SK-N-SH (cell line): ENCODE data around the gene LHX5. TPM values are rescaled to one million over a fixed set of nuclear protein-coding genes. Genes with fewer than 3 reads are reported as not detected.

Experiments used
- CTCF ChIA-PET: fragments of 300-600, 350-600 bp; formaldehyde crosslinking; extraction: SDS; loops from one replicate; lab custom pipeline; 2021; lab: Yijun Ruan, JAX
- POLR2A ChIA-PET: fragments of 350-600 bp; sonication (Branson Sonifier 250); formaldehyde crosslinking; extraction: SDS; loops from one replicate; lab custom pipeline; 2020; ENCODE audit warnings: antibody characterized with exemption, inconsistent platforms; lab: Yijun Ruan, JAX
- DNase-seq: peaks from one replicate; pipeline ENCODE4 v3.0.0; 2012
- H2AFZ ChIP-seq: fragments of 200-600 bp; sonication (generic); 2 replicates; pipeline ENCODE4 v1.8.1; 2016; ENCODE audit warnings: antibody characterized with exemption, mild to moderate bottlenecking, low read depth
- H3F3A ChIP-seq: fragments of 200-600 bp; sonication (generic); replicated peaks from 2 replicates; pipeline ENCODE3; 2016; ENCODE audit warnings: antibody characterized with exemption, mild to moderate bottlenecking; ENCODE audit not compliant: insufficient read depth
- H3K27ac ChIP-seq, 2 experiments: fragments of 200-500 bp in 1 of 2; fragments of 200-600 bp in 1 of 2; sonication (Bioruptor generic) in 1 of 2; sonication (generic), shearing (Covaris generic) in 1 of 2; 2 replicates each; pipeline versions ENCODE4 v1.5.1 to v1.6.1; 2014 to 2016; ENCODE audit warnings: low read depth in 2 of 2, inconsistent platforms in 1 of 2, low read length in 1 of 2, mild to moderate bottlenecking in 1 of 2, mixed read lengths in 1 of 2
- H3K27me3 ChIP-seq: fragments of 200-600 bp; sonication (generic), shearing (Covaris generic); 2 replicates; pipeline ENCODE4 v1.6.1; 2016; ENCODE audit warnings: mixed run types; ENCODE audit not compliant: insufficient read depth
- H3K36me3 ChIP-seq, 2 experiments: fragments of 200-500 bp in 1 of 2; fragments of 200-600 bp in 1 of 2; sonication (Bioruptor generic) in 1 of 2; sonication (generic) in 1 of 2; replicated peaks in 1 of 2; 2 replicates each; pipeline versions ENCODE3 to v1.5.1; 2014 to 2016; ENCODE audit warnings: low read length in 1 of 2, mild to moderate bottlenecking in 1 of 2; ENCODE audit not compliant: insufficient read depth in 2 of 2, control insufficient read depth in 1 of 2
- H3K4me1 ChIP-seq, 2 experiments: fragments of 200-500 bp in 1 of 2; fragments of 200-600 bp in 1 of 2; sonication (Bioruptor generic) in 1 of 2; sonication (generic), shearing (Covaris generic) in 1 of 2; 2 replicates each; pipeline versions ENCODE4 v1.5.1 to v1.6.1; 2014 to 2016; ENCODE audit warnings: low read depth in 1 of 2, low read length in 1 of 2, mixed run types in 1 of 2; ENCODE audit not compliant: insufficient read depth in 2 of 2, control insufficient read depth in 1 of 2
- H3K4me2 ChIP-seq: fragments of 200-600 bp; sonication (generic), shearing (Covaris generic); 2 replicates; pipeline ENCODE4 v1.6.1; 2017; ENCODE audit warnings: mixed run types
- H3K4me3 ChIP-seq, 2 experiments: fragments of 200-500 bp in 1 of 2; fragments of 200-600 bp in 1 of 2; sonication (Bioruptor generic) in 1 of 2; sonication (generic), shearing (Covaris generic) in 1 of 2; 2 replicates each; pipeline versions ENCODE4 v1.5.1 to v1.8.1; 2014 to 2016; ENCODE audit warnings: low read depth in 2 of 2, inconsistent platforms in 1 of 2, low read length in 1 of 2, mild to moderate bottlenecking in 1 of 2, mixed read lengths in 1 of 2, moderate library complexity in 1 of 2
- H3K79me2 ChIP-seq: fragments of 200-600 bp; sonication (generic); 2 replicates; pipeline ENCODE4 v1.8.1; 2017; ENCODE audit warnings: mild to moderate bottlenecking; ENCODE audit not compliant: insufficient read depth
- H3K9ac ChIP-seq: fragments of 200-600 bp; sonication (generic); 2 replicates; pipeline ENCODE4 v1.6.1; 2017; ENCODE audit warnings: mixed run types
- H3K9me2 ChIP-seq: fragments of 200-600 bp; sonication (generic); 2 replicates; pipeline ENCODE4 v1.6.1; 2017; ENCODE audit warnings: mixed run types
- H3K9me3 ChIP-seq: fragments of 200-600 bp; sonication (generic); 2 replicates; pipeline ENCODE4 v1.6.1; 2017; ENCODE audit warnings: mixed run types, mild to moderate bottlenecking, moderate library complexity
- H4K20me1 ChIP-seq: fragments of 200-600 bp; sonication (generic); 2 replicates; pipeline ENCODE4 v1.6.1; 2017; ENCODE audit warnings: mild to moderate bottlenecking, mixed run types; ENCODE audit not compliant: insufficient read depth
- CTCF ChIP-seq: fragments of 200-600 bp; sonication (generic); IDR thresholded peaks from 2 replicates; pipeline ENCODE4 v1.6.1; 2017; ENCODE audit warnings: antibody characterized with exemption, mild to moderate bottlenecking, moderate library complexity
- EP300 ChIP-seq, 2 experiments: IDR thresholded peaks; 2 replicates each; pipeline versions ENCODE4 v1.4.0 to v1.6.1; 2012; ENCODE audit warnings: borderline replicate concordance in 1 of 2, low read depth in 1 of 2, low read length in 1 of 2
- GABPA ChIP-seq: IDR thresholded peaks from 2 replicates; pipeline ENCODE4 v1.4.0; 2012; ENCODE audit warnings: low read depth, mild to moderate bottlenecking
- GATA2 ChIP-seq: sonication (generic); formaldehyde crosslinking; IDR thresholded peaks from 2 replicates; pipeline ENCODE4 v1.5.0; 2020; ENCODE audit warnings: mild to moderate bottlenecking, missing genetic modification reagents
- MEF2A ChIP-seq: IDR thresholded peaks from 2 replicates; pipeline ENCODE4 v1.4.0; 2012; ENCODE audit warnings: low read depth, borderline replicate concordance
- MXI1 ChIP-seq: IDR thresholded peaks from 2 replicates; pipeline ENCODE4 v1.6.1; 2012; ENCODE audit warnings: mild to moderate bottlenecking, low read depth, low read length, improper control_type of control experiment
- POLR2AphosphoS5 ChIP-seq: IDR thresholded peaks from 2 replicates; pipeline ENCODE4 v1.6.1; 2012; ENCODE audit warnings: low read depth, low read length
- RCOR1 ChIP-seq: fragments of 150-350 bp; IDR thresholded peaks from 2 replicates; pipeline ENCODE4 v1.6.1; 2017; ENCODE audit warnings: antibody characterized with exemption, low read length
- RXRA ChIP-seq: IDR thresholded peaks from 2 replicates; pipeline ENCODE4 v1.4.0; 2012; ENCODE audit warnings: low read depth, mild to moderate bottlenecking, borderline replicate concordance
- TCF12 ChIP-seq: IDR thresholded peaks from 2 replicates; pipeline ENCODE4 v1.4.0; 2012
- TEAD4 ChIP-seq: IDR thresholded peaks from 2 replicates; pipeline ENCODE4 v1.4.0; 2012; ENCODE audit warnings: mild to moderate bottlenecking, borderline replicate concordance; ENCODE audit not compliant: insufficient read depth
- USF1 ChIP-seq: IDR thresholded peaks from 2 replicates; pipeline ENCODE4 v1.4.0; 2012; ENCODE audit warnings: low read depth, borderline replicate concordance
- USF2 ChIP-seq: fragments of 150-350 bp; IDR thresholded peaks from 2 replicates; pipeline ENCODE4 v1.6.1; 2017; ENCODE audit warnings: antibody characterized with exemption, low read length, low read depth, borderline replicate concordance
- YY1 ChIP-seq: IDR thresholded peaks from 2 replicates; pipeline ENCODE4 v1.4.0; 2012; ENCODE audit warnings: low read depth, mild to moderate bottlenecking
- WGBS: methylation state at CpG from one replicate; pipeline ENCODE4 v1.1.6; 2017; ENCODE audit warnings: low lambda C conversion rate; 5-methylcytosine and 5-hydroxymethylcytosine counted together
- polyA plus RNA-seq, 3 experiments: library from polyadenylated mRNA; depleted of rRNA; stranded (reverse); fragments of >200 nt; gene quantifications; 2 replicates each; pipeline ENCODE4 v1.2.3, GENCODE V29; 2012
- TF ChIP-seq, protein P1 (sequence below): IDR thresholded peaks from 2 replicates; pipeline ENCODE4 v1.4.0; 2012; ENCODE audit warnings: low read depth, borderline replicate concordance

Gene LHX5
- polyA plus RNA-seq, 1 of the 3 experiments (the other 2 are of a cell fraction), result not detected

GRCh38 chr12:113462117-113462774, 9.4 kb downstream of the LHX5 start (continued):
- no peak for TF ChIP-seq USF2

DNA sequence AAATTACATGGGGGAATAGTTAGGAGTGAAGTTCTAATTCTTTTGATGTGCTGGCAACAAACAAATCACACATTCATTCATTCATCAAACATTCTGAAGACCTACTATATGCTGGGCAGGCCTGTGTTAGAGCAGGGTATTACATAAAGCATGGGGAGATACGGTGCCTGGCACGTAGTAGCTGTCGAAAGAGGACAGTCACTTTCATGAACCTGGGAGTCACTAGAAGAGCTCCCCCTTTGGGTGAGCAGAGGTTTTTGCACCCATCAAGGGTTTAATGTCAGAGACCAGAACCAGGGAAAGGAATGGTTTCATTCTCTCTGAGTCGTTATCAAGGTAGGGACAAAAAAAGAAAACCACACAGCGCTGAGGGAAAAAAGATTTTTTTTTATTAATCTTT, 10.0 kb downstream of the LHX5 start:
- H3K27me3 ChIP-seq, result peaks cover 62% of the 10 kb centered on the region
- no peaks in the 10 kb centered on the region for H3K9me3 ChIP-seq
- TF ChIP-seq RXRA, result no peak
- no peak for TF ChIP-seq MEF2A
- TF ChIP-seq TCF12, result no peak
- no peak for TF ChIP-seq GABPA
- peak; percentile 38; the same call in 1 of the 2 replicates for TF ChIP-seq CTCF
- TF ChIP-seq RCOR1, result no peak
- TF ChIP-seq MXI1, result no peak
- no peak for TF ChIP-seq YY1
- no peaks in the 10 kb centered on the region for H3K9me2 ChIP-seq
- 28% methylated on average over 5 of the region's 5 CpGs for WGBS
- no peak overlapping the region for H3K4me3 ChIP-seq
- H3K36me3 ChIP-seq, result no peaks in the 10 kb centered on the region
- H3K27ac ChIP-seq, result no peak overlapping the region
- 0 out of 2 replicates have a peak, but pooled peaks cover 10% of the 10 kb centered on the region for H4K20me1 ChIP-seq
- H3K4me2 ChIP-seq, result no peak overlapping the region
- ChIA-PET CTCF (interaction anchor here (0.5 to 5.4 kb wide), 34 partner anchors 9 to 458 kb away, joined by 3 to 44 read pairs (median 4); partner anchors contain the start of gene SDS), POLR2A (no interaction called here)
- H3K9ac ChIP-seq, result no peak overlapping the region
- DNase-seq, result peak; percentile 68
- no peaks in the 10 kb centered on the region for H3K79me2 ChIP-seq
- H3K4me1 ChIP-seq, result no peaks in the 10 kb centered on the region; a peak in 1 of 4 replicates
- no peaks in the 10 kb centered on the region for H3F3A ChIP-seq
- no peak overlapping the region for H2AFZ ChIP-seq

GRCh38 chr12:113459981-113460380, 11.7 kb downstream of the LHX5 start:
- H2AFZ ChIP-seq, result no peak overlapping the region
- H3K27ac ChIP-seq, result no peak overlapping the region
- no peaks in the 10 kb centered on the region for H4K20me1 ChIP-seq
- H3F3A ChIP-seq, result no peaks in the 10 kb centered on the region
- H3K9me2 ChIP-seq, result no peaks in the 10 kb centered on the region
- ChIA-PET POLR2A (no interaction called here), CTCF (interaction anchor here (1.2 to 5.4 kb wide), 4 partner anchors 18 to 453 kb away, joined by 4 to 23 read pairs (median 14); no protein-coding TSS in a partner anchor)
- no peaks in the 10 kb centered on the region for H3K36me3 ChIP-seq
- H3K9ac ChIP-seq, result no peak overlapping the region
- H3K4me3 ChIP-seq, result no peak overlapping the region
- peaks cover 45% of the 10 kb centered on the region for H3K27me3 ChIP-seq
- H3K9me3 ChIP-seq, result no peaks in the 10 kb centered on the region
- H3K79me2 ChIP-seq, result no peaks in the 10 kb centered on the region
- no peaks in the 10 kb centered on the region; a peak in 1 of 4 replicates for H3K4me1 ChIP-seq
- DNase-seq, result no peak
- 5% methylated on average over 4 of the region's 4 CpGs for WGBS
- no peak overlapping the region for H3K4me2 ChIP-seq
- TF ChIP-seq EP300 (IDR thresholded peaks at IDR 0.05; ENCODE audit: borderline replicate concordance in 1 of 2, low read depth in 1 of 2, low read length in 1 of 2) (no peak), POLR2AphosphoS5 (no peak), CTCF (no peak), USF2 (no peak), GATA2 (CRISPR knock-in tag) (no peak), USF1 (no peak), TEAD4 (no peak), GABPA (no peak), MXI1 (no peak)
- TF ChIP-seq, protein P1, sequence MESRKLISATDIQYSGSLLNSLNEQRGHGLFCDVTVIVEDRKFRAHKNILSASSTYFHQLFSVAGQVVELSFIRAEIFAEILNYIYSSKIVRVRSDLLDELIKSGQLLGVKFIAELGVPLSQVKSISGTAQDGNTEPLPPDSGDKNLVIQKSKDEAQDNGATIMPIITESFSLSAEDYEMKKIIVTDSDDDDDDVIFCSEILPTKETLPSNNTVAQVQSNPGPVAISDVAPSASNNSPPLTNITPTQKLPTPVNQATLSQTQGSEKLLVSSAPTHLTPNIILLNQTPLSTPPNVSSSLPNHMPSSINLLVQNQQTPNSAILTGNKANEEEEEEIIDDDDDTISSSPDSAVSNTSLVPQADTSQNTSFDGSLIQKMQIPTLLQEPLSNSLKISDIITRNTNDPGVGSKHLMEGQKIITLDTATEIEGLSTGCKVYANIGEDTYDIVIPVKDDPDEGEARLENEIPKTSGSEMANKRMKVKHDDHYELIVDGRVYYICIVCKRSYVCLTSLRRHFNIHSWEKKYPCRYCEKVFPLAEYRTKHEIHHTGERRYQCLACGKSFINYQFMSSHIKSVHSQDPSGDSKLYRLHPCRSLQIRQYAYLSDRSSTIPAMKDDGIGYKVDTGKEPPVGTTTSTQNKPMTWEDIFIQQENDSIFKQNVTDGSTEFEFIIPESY, result no peak
